GM19025 (cell line): ENCODE measurements around the gene TIMM23.
"Not testable (repeated sequence)": the region's sequence is repeated elsewhere in the genome, so short reads cannot be mapped to it uniquely, and the experiment has no call there.

ENCODE experiments used
- ATAC-seq: cut with Tn5 transposase; IDR thresholded peaks from one replicate; pipeline ENCODE4 v1.9.1; 2021; ENCODE audit warnings: mild to moderate bottlenecking, low read depth, moderate library complexity; ENCODE audit not compliant: unreplicated experiment

The TIMM23 gene, protein sequence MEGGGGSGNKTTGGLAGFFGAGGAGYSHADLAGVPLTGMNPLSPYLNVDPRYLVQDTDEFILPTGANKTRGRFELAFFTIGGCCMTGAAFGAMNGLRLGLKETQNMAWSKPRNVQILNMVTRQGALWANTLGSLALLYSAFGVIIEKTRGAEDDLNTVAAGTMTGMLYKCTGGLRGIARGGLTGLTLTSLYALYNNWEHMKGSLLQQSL

DNA sequence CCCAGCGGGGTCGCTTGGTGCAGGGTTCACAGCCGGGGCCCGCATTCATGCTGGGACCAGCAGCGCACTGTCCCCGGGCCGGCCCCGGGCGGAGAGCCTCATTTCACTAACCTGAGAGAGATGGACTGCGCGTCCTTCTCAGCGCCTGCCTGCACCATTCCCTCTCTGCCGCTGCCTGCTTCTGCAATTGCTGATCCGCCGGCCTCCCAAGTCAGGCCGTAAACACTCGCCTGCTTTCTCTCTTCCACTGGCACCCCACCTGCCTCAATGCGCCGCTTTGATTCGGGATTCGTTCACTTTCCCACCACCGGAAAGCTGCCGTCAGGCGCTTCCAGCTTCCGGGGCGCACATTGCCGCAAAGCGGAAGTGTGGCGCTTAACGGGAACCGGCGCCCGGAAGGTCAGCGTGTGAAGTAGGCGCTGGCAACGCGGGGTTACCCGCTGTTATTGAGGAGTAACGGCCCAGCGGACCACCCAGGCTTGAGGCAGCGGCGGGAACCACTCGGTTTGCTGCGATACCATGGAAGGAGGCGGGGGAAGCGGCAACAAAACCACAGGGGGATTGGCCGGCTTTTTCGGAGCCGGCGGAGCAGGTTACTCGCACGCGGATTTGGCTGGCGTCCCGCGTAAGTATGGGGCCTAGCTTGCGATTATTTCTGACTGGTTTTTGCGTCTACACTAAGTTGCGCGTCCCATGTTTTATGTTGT lies at the start of gene TIMM23:
TSS of gene TIMM23 (plus strand) at position 384 of the 707 bp plus-strand sequence. CDS start at position 520, 136 bp downstream.
- ATAC-seq: peak; percentile 75

DNA sequence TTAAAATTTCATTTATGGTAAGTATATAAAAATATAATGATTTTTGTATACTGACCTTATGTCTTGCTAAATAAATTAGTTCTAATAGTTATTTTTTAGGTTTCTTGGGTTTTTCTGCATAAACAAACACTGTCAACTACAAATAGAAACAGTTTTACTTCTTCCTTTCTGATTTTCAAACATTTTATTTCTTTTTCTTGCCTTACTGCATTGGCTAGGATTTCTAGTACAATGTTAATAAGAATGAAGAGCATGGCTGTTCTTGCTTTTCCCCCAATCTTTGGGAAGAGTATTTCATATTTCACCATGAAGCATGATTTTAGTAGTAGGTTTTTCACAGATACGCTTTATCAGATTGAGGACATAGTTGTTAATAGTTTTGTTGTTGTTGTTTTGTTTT lies 45.5 kb upstream of the TIMM23 start:
- not testable (repeated sequence) for ATAC-seq

DNA sequence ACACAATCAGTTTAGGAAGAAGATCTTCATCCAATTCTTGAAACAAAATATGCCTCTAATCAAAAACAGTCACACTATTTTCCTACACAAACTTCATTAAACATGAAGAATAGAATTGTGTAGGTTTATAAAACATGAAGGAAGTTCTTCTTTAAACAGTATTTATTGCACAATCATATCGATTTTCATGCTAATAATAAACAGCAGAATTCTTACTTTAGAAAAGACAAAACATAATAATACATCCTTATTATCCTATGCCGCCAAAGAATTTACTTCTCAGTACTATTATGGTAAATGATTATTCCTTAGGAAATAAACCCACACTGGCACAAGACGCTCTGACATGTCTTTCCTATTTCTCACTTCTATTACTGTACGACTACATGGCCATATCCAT lies 41.0 kb upstream of the TIMM23 start:
- not testable (repeated sequence) for ATAC-seq

DNA sequence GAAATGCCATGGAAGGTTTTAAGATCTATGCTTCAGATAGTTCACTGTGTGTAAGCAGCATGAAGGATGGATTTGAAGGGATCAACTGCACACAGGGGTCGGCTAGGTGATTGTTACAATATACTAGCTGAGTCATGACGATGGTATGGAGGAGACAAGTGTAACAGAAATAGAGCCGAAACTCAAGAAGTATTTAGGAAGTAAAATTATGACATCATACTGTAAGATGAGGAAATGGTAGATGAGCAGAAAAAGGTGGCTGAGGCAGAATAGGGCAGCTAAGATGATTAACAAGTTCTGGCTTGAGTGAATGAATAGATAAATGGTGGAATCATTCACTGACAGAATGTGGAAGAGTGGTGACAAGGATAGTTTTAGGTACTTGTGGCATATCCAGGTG lies 37.5 kb upstream of the TIMM23 start:
- ATAC-seq: not testable (repeated sequence)

DNA sequence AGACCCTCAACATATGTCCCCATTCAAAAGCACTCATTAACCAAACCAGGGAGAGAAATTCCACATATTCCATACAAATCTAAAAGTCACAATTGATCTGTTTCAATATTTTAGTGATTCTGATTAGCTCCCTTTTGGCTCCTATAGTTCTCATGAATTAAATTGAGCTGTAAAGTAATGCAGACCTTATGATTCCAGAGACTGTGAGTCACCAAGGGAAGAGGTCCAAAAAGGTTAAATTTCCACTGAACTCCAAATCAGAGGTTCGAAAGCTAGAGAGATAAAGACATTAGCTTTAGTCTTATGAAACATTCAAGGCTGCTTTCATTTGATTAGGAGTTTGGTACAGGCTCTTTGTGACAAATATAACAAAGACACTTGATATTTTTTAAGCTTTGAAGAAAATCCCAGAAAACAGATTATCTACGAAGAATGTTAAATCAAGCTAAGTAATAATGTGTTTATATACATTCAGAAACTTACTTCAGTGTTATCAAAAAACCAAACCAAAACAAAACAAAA lies 33.1 kb upstream of the TIMM23 start:
- not testable (repeated sequence) for ATAC-seq

DNA sequence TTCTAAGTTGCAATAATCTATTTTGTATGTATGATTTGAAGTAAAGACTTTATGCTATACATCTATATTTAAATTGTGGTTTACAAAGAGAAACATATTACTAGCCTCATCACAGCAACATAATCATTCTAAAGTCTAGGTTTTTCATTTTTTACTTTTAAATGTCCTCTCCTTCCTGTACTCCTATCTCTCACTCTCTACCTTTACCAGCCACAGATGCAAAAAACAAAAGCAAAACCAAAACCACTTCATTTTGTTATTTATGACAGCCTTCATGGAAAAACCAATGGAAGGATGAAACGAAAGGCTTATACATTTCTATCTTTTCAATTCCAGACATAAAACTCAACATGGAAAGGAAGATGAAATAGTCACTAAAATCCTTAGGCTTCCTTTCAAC lies 31.1 kb upstream of the TIMM23 start:
- ATAC-seq: not testable (repeated sequence)

DNA sequence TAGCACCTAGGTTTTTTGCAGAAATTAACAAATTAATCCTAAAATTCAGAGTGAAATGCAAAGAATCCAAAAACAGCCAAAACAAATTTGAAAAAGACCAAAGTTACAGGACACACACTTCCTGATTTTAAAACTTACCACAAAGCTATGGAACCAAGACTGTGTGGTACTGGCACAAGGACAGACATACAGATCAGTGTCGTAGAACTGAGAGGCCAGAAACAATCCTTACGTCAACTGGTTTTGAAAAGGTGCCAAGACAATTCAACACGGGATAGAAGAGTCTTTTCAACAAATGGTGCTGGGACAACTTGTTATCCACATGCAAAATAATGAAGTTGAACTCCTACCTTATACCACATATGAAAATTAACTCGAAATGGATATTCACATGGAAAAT lies 26.8 kb upstream of the TIMM23 start:
- not testable (repeated sequence) for ATAC-seq

DNA sequence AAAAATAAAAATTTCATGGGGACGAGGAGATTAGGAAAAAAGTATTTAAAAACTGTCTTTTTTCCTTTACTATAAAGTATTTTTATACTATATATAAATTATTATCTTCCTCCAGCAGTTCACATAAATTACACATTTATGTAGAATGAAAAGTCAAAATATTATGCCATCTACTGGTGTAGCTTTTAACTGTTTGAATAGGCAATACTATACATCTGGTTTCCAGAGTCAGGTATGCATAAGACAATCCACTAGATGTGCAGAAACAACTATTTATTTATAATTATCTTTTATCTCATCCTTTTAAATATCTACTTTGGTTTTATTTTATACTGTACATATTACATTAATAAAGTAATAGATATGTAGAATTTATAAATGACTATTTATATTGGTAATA lies 24.9 kb upstream of the TIMM23 start:
- ATAC-seq: not testable (repeated sequence)

DNA sequence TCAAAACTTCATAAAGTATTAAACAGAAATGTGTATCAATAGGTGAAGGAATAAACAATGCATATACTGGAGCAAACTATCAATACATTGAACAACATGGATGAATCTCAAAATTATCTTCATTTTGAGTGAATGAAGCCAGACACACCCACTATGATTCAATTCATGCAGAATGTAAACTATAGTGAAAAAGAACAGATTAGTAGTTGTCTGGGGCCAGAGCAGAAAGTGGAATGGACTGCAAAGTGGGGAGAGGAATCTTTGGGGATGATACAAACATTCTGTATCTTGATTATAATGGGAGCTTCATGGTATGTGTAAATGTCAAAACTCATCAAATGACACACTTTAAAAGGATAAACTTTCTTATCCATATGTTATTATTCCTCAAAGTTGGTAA lies 23.5 kb upstream of the TIMM23 start:
- ATAC-seq: not testable (repeated sequence)

DNA sequence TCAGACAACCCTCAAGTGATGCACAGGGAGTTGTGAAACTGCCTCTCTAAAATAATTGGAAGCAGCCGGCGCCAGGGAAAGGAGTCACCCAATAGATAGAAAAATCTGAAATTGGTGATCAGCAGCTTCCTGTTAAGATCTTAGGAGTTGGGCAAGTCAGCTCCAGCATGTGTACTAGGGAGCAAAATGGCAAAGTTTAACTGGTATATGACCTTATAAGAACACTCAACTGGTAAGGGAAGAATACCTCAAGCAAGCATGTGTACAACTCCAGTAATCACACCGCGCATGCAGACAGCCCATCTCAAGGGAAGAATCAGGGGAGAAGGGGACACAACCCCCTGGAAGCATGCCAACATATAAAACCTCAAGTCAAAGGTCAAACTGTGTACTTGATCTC lies 17.9 kb upstream of the TIMM23 start:
- not testable (repeated sequence) for ATAC-seq

DNA sequence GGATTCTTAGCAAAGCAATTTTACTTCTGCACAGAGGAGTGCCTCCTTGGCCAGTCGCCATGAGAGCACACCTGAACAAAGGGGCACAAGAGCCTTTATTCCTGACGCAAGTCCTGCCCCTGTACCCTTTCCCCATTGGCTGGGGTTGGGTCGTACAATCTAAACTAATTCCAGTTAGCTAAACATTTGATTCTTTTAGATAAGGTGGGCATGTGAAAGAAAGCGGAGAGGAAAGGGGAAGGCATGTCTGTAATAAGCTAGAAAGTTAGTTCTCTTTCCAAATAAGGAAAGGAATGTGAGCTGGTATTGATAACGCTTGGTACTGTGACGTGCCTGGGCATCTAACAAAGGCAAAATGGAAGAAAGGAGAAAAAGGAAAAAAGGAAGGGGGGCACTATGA lies 15.7 kb upstream of the TIMM23 start:
- ATAC-seq: not testable (repeated sequence)

DNA sequence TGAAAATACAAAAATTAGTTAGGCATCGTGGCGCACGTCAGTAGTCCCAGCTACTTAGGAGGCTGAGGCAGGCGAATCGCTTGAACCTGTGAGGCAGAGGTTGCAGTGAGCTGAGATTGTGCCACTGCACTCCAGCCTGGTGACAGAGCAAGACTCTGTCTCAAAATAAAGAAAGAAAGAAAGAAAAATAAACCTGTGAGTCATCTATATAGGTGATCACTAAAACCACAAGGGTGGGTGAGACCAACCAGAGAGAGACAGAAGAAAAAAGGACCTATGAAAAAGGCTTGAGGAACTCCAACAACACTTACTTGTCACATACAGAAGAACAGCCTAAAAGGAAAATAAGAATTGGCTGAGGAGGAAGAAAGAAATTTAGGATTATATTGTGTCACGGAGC lies 14.4 kb upstream of the TIMM23 start:
- ATAC-seq: not testable (repeated sequence)

DNA sequence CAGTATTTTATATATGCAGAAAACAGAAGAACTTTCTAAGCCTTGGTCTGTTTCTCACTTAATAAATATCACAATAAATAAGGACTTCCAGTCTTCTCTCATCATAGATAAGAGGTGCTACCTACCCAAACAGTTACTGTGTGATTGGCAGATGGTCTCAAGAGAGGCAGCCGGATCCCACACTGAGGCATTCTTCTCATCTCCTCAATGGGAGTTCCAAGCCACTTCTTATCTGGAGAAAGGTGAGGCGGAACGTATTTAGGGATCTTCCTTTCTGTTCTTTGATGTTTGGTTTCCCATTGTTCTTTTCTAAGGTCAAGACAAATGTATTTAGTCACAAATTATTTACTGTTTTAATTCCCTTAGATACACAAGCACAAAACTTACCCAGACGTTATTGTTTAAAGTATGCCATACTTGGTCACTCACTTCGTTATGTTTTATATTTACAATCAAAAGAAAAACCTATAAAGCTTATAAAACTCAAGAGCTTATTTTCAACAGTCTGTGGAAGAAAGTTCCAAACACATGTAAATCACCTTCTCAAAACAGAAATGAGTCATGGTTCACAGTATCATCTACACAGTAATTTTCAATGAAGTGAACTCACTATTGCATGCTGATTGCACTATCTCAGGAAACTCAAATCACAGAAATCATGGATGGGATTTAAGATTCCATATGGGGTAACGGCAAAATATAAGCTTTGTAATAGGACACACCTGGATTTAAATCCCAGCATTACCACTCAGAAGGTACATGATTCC lies 9.4 kb upstream of the TIMM23 start:
- not testable (repeated sequence) for ATAC-seq

DNA sequence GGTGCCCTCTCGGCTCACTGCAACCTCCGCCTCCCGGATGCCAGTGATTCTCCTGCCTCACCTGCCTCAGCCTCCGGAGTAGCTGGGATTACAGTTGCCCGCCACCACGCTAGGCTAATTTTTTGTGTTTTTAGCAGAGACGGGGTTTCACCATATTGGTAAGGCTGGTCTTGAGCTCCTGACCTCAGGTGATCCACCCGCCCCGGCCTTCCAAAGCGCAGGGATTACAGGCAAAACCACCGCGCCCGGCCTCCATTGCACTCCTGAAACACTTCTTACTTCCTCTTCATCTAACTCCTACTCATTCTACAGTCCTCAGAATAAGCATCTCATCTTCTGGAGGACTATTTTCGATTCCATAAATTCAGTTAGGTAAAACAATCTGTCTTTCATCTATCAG lies 1.3 kb upstream of the TIMM23 start:
- not testable (repeated sequence) for ATAC-seq

DNA sequence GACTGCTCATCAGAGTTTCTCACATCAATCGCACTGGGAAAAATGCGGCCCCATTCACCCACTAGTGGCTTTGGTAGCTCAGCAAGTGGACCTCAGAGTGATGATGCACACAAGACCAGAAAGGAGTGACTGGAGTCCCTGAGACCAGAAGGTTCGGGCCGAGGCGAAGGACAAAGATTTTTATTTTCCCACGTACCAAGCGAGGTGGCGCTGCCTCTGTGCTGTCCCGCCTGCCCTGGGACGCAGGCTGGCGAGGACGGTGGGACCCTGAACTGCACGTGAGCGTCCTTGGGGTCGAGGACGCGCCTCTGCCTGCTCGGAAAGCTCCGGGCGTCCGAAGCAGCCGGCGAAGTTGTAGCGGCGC lies 565 bp upstream of the TIMM23 start:
- ATAC-seq: peak; percentile 21

DNA sequence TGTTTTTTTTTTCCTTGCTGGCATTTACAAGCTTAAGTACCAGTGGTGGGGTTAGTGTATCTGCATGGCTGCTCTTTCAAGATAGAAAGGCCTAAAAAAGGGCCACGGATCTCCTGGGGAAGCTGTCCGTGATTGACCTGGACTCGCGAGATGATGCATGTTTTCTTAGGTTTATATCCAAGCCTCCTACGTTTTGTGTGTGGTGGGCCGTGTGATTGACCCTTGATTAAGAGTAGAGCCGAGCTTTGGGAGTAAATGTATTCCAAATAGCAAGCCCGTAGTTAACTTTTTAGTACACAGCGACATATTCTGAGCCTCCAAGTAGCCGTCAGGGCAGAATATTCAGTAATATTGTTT lies 502 bp downstream of the TIMM23 start:
- ATAC-seq: not testable (repeated sequence)

DNA sequence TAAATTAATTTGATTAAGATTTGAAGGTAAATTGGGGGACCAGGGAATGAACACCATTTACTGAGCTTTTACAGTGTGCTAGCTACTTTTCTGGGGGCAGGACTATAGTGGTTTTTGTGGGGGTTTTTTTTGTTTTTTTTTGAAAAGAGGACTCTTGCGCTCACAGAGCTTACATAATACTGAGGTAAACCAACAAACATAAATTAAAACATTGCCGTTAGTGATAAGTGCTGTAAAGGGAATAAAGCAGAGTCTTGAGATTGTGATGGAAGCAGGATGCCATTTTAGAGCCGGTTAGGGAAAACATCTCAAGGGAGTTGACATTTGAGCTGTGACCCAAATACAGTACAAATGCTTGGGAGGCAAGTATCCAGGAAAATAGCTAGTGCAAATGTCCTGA lies 1.8 kb downstream of the TIMM23 start:
- ATAC-seq: not testable (repeated sequence)

DNA sequence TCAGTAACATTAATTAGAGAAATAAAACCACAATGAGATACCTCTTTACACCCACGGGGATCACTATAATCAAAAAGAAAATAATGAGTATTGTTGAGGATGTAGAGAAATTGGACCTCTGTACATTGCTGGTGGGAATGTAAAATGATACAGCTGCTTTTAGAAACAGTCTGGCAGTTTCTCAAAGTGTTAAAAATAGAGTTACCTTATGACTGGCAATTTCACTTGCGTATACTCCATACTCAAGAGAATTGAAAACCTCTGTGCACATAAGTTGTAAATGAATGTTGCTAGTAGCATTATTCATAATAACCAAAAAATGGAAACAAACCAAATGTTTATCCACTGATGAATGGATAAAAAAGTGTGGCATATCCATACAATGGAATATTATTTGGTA lies 6.3 kb downstream of the TIMM23 start:
- ATAC-seq: peak; percentile 84

DNA sequence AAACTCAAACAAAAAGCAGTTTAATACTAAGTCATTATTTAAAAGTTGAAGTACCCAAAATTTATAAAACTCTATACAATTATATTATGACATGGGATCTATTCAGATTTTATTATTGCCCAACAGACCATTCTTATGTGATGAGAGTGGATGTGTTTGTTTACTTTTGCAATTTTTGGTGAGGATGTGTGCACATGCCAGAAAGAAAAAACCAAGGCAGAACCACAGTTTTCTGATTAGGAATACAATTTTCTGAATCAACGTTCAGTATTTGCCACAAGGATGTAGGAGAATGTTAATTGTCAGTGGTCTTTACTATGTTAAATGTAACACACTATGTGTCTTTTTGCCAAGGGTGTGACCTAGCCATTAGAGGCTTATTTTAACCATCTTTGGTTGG lies 9.1 kb downstream of the TIMM23 start:
- not testable (repeated sequence) for ATAC-seq

DNA sequence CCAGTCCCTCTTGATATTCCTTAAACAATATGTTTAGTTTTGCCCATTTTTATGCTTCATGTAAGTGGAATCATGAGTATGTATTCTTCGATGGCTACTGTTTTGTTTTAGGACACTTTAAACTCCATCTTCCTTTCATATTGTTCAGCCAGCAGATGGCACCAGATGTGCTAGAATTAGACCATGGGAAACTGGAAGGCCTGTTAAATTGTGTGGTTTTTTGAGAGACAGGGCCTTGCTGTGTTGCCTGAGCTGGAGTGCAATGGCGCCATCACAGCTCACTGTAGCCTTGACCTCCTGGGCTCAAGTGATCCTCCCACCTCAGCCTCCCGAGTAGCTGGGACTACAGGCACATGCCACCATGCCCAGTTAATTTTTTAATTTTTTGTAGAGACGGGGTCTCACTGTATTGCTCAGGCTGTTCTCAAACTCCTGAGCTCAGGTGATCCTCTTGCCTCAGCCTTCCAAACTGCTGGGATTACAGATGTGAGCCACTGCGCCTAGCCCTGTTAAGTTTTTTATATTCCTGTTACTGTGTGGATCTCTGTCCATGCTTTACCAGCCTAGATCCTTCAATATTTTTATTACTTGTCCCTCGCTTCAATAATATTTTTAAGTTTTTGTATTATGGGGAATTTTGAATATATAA lies 11.4 kb downstream of the TIMM23 start:
- not testable (repeated sequence) for ATAC-seq

DNA sequence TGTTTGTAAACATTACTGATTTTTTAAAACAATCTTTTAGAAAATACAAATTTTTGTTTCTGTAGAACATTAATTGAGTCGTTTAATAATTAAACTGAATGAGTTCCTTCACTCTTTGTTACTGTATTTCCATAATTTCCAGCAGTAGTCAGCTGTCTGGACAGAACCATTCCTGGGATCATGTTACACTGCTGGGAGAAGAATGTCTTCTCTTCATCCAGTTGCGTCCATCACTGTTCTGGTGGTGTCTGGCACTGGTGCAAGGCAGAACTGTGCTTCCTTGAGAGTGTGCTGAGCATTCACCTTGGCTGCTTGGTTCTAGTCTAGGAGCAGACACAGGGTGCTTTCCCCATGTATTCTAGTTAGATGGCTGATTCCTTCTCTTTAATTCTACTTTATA lies 12.2 kb downstream of the TIMM23 start:
- not testable (repeated sequence) for ATAC-seq
